Prostate gland (tissue), 2 donors: ENCODE measurements around the gene TMOD3. TPM values are rescaled to one million over a fixed set of nuclear protein-coding genes. Genes with fewer than 3 reads are reported as not detected.

Source experiments
- DNase-seq: peaks from one replicate; pipeline ENCODE4 v3.0.0-alpha.2; 2019; ENCODE audit warnings: low spot score
- H3K27ac ChIP-seq, 2 donors: fragments of 200-600 bp; sonication (generic); 2 replicates each; pipeline ENCODE4 v1.5.1; 2017 to 2019
- H3K27me3 ChIP-seq: fragments of 200-600 bp; sonication (generic); replicated peaks from 2 replicates; pipeline ENCODE4 v1.5.1; 2019; ENCODE audit not compliant: insufficient read depth
- H3K36me3 ChIP-seq, 2 donors: fragments of 200-600 bp; sonication (generic); 1 replicate in 1 of 2; 2 replicates in 1 of 2; pipeline versions ENCODE4 v1.5.1 to v1.8.1; 2017 to 2019
- H3K4me1 ChIP-seq: fragments of 200-600 bp; sonication (generic); replicated peaks from 2 replicates; pipeline ENCODE4 v1.5.1; 2019
- H3K4me3 ChIP-seq, 2 donors: fragments of 200-600 bp; sonication (generic); 2 replicates each; pipeline ENCODE4 v1.5.1; 2017 to 2019
- H3K9me3 ChIP-seq: fragments of 200-600 bp; sonication (generic); 2 replicates; pipeline ENCODE4 v1.5.1; 2017
- CTCF ChIP-seq, 4 experiments: fragments of 200-600 bp in 2 of 4; fragments of 450-650 bp in 2 of 4; sonication (generic) in 2 of 4; IDR thresholded peaks; 1 replicate in 3 of 4; 2 replicates in 1 of 4; pipeline ENCODE4 v1.5.1; 2016 to 2019; ENCODE audit warnings: antibody characterized with exemption in 4 of 4, mild to moderate bottlenecking in 2 of 4, moderate library complexity in 2 of 4
- POLR2A ChIP-seq: fragments of 450-650 bp; IDR thresholded peaks from one replicate; pipeline ENCODE4 v1.6.1; 2016; ENCODE audit warnings: antibody characterized with exemption, mild to moderate bottlenecking
- POLR2AphosphoS5 ChIP-seq: sonication (generic); formaldehyde crosslinking; IDR thresholded peaks from one replicate; pipeline ENCODE4 v1.6.1; 2017; ENCODE audit warnings: antibody characterized with exemption
- WGBS: methylation state at CpG from one replicate; pipeline ENCODE4 v1.1.5; 2018; 5-methylcytosine and 5-hydroxymethylcytosine counted together
- intact Hi-C: fragments of 100-400 bp; cut with DNase I; formaldehyde crosslinking; loops from one replicate; pipeline ENCODE4 v1.14.2; 2022
- total RNA-seq, 2 donors: library from RNA; depleted of rRNA; stranded (reverse); fragments of >200 nt; gene quantifications; one replicate each; pipeline ENCODE4 v1.1.0, GENCODE V29; 2016

TMOD3 gene
- total RNA-seq, 2 donors from 2014 or later, result 17.2 to 19.6 TPM

DNA sequence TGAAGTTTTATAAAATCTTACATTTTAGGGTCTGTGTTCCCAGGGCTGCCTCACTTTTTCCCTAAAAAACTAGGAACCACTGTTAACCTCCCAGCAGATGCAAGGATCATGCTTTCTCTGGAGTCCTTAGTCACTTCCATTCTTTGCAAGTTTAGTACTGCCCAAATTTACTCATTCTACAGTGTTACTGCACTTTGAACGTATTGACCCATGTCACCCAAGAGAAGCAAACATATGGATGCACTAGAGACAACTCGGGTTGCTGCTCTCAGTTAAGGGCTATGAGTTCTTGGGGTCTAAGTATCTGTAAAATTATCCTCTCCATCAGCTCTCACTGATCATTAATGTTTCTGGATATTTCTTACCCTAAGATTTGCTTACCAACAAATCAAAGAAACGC lies 83.1 kb downstream of the TMOD3 start:
- no peaks in the 10 kb centered on the region for H3K27me3 ChIP-seq
- intact Hi-C loops, result no loop called here
- 98% methylated on average over 3 of the region's 3 CpGs for WGBS
- no peak overlapping the region for H3K27ac ChIP-seq
- H3K36me3 ChIP-seq, result no peaks in the 10 kb centered on the region
- H3K9me3 ChIP-seq, result no peaks in the 10 kb centered on the region
- no peak for TF ChIP-seq CTCF (IDR thresholded peaks at IDR 0.05)
- TF ChIP-seq POLR2AphosphoS5, result no peak
- no peak for TF ChIP-seq POLR2A
- no peak for DNase-seq
- no peak overlapping the region for H3K4me3 ChIP-seq
- no peaks in the 10 kb centered on the region for H3K4me1 ChIP-seq

- no peaks in the 10 kb centered on the region for H3K4me1 ChIP-seq
- intact Hi-C loops, result no loop called here
- TF ChIP-seq CTCF (IDR thresholded peaks at IDR 0.05) (no peak), POLR2AphosphoS5 (no peak), POLR2A (no peak)
- H3K36me3 ChIP-seq, result no peaks in the 10 kb centered on the region
- no peak overlapping the region for H3K4me3 ChIP-seq
- no peaks in the 10 kb centered on the region for H3K9me3 ChIP-seq
- no peaks in the 10 kb centered on the region for H3K27me3 ChIP-seq
- H3K27ac ChIP-seq, result no peak overlapping the region
- WGBS, result 88% methylated on average over 2 of the region's 2 CpGs
- DNase-seq, result no peak
Measured at GRCh38 chr15:51917493-51917892, 88.0 kb downstream of the TMOD3 start.

- H3K4me1 ChIP-seq, result no peaks in the 10 kb centered on the region
- H3K36me3 ChIP-seq, result no peaks in the 10 kb centered on the region
- no peak overlapping the region for H3K4me3 ChIP-seq
- no peaks in the 10 kb centered on the region for H3K27me3 ChIP-seq
- TF ChIP-seq POLR2A, result no peak
- peak; percentile 12 for TF ChIP-seq POLR2AphosphoS5
- no peaks in the 10 kb centered on the region for H3K9me3 ChIP-seq
- intact Hi-C loops, result no loop called here
- DNase-seq, result no peak
- H3K27ac ChIP-seq, result no peak overlapping the region
- 65% methylated on average over 11 of the region's 11 CpGs for WGBS
Measured at GRCh38 chr15:51924156-51925068, 95.0 kb downstream of the TMOD3 start.

- H3K27ac ChIP-seq, result no peak overlapping the region
- H3K4me1 ChIP-seq, result no peaks in the 10 kb centered on the region
- no peak overlapping the region for H3K4me3 ChIP-seq
- TF ChIP-seq POLR2AphosphoS5 (no peak), POLR2A (no peak), CTCF (IDR thresholded peaks at IDR 0.05) (no peak)
- no peaks in the 10 kb centered on the region for H3K27me3 ChIP-seq
- intact Hi-C loops, result no loop called here
- no peaks in the 10 kb centered on the region for H3K36me3 ChIP-seq
- no peaks in the 10 kb centered on the region for H3K9me3 ChIP-seq
- WGBS, result 97% methylated on average over 3 of the region's 3 CpGs
- DNase-seq, result no peak
Measured at GRCh38 chr15:51926809-51927208, 97.4 kb downstream of the TMOD3 start.

DNA sequence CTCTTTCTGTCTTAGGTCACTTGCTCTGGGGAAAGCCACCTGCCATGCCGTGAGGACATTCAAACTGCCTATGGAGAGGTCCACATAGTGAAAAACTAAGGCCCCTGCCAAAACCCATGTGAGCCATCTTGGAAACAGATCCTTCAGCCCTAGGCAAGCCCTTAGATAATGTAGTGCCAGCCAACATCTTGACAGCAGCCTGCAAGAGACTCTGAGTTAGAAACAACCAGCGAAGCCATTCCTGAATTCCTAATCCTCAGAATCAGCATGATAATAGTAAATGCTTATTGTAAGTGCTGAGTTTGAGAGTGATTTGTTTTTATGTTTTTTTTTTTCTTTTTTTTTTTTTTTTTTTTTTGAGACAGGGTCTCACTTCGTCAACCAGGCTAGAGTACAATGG lies 101.6 kb downstream of the TMOD3 start:
- Histone ChIP-seq H3K36me3 (no peaks in the 10 kb centered on the region), H3K4me1 (no peaks in the 10 kb centered on the region), H3K9me3 (no peaks in the 10 kb centered on the region), H3K4me3 (no peak overlapping the region), H3K27me3 (no peaks in the 10 kb centered on the region), H3K27ac (no peak overlapping the region)
- intact Hi-C loops, result no loop called here
- TF ChIP-seq CTCF (IDR thresholded peaks at IDR 0.05), result no peak
- no peak for DNase-seq
- 93% methylated on average over 3 of the region's 3 CpGs for WGBS
